Trophoblast cell (in vitro differentiated cells and primary cell): ENCODE results near the gene NSMF.
"Not testable (repeated sequence)": the region's sequence is repeated elsewhere in the genome, so short reads cannot be mapped to it uniquely, and the experiment has no call there.

Experiments used
- DNase-seq, 2 donors: peaks; one replicate each; pipeline ENCODE4 v3.0.0-alpha.2; 2016
- H2AFZ ChIP-seq: 2 replicates; pipeline ENCODE4 v1.6.1; 2013; ENCODE audit warnings: low read length, moderate library complexity, mild to moderate bottlenecking; ENCODE audit not compliant: insufficient read depth, poor library complexity
- H2AK5ac ChIP-seq: 2 replicates; pipeline ENCODE4 v1.6.1; 2013; ENCODE audit warnings: mild to moderate bottlenecking, low read length
- H2BK120ac ChIP-seq: 2 replicates; pipeline ENCODE4 v1.6.1; 2013; ENCODE audit warnings: low read length, mild to moderate bottlenecking, moderate library complexity; ENCODE audit not compliant: insufficient read depth, poor library complexity
- H2BK12ac ChIP-seq: 2 replicates; pipeline ENCODE4 v1.6.1; 2013; ENCODE audit warnings: mild to moderate bottlenecking, low read length, moderate library complexity
- H2BK5ac ChIP-seq: 2 replicates; pipeline ENCODE4 v1.6.1; 2013; ENCODE audit warnings: low read length, low read depth, moderate library complexity, mild to moderate bottlenecking; ENCODE audit not compliant: poor library complexity
- H3K14ac ChIP-seq: 2 replicates; pipeline ENCODE4 v1.6.1; 2013; ENCODE audit warnings: mild to moderate bottlenecking, low read length
- H3K18ac ChIP-seq: 2 replicates; pipeline ENCODE4 v1.6.1; 2013; ENCODE audit warnings: mild to moderate bottlenecking, low read length
- H3K23ac ChIP-seq: 2 replicates; pipeline ENCODE4 v1.6.1; 2013; ENCODE audit warnings: low read length
- H3K27ac ChIP-seq: 2 replicates; pipeline ENCODE4 v1.5.1; 2013; ENCODE audit warnings: low read depth, mild to moderate bottlenecking, inconsistent platforms, low read length, moderate library complexity
- H3K27me3 ChIP-seq: 2 replicates; pipeline ENCODE4 v1.6.1; 2013; ENCODE audit warnings: inconsistent platforms, mild to moderate bottlenecking, low read length, moderate library complexity; ENCODE audit not compliant: insufficient read depth
- H3K36me3 ChIP-seq, 2 experiments: 1 replicate in 1 of 2; 2 replicates in 1 of 2; pipeline ENCODE4 v1.6.1; 2013; ENCODE audit warnings: low read length in 2 of 2, mild to moderate bottlenecking in 2 of 2, moderate library complexity in 1 of 2; ENCODE audit not compliant: insufficient read depth in 2 of 2, control insufficient read depth in 1 of 2
- H3K4ac ChIP-seq: 2 replicates; pipeline ENCODE4 v1.6.1; 2013; ENCODE audit warnings: low read depth, mild to moderate bottlenecking, low read length, moderate library complexity
- H3K4me1 ChIP-seq, 2 experiments: 1 replicate in 1 of 2; 2 replicates in 1 of 2; pipeline ENCODE4 v1.6.1; 2013; ENCODE audit warnings: low read length in 2 of 2, mild to moderate bottlenecking in 2 of 2, moderate library complexity in 1 of 2; ENCODE audit not compliant: insufficient read depth in 2 of 2, control insufficient read depth in 1 of 2
- H3K4me2 ChIP-seq: 2 replicates; pipeline ENCODE4 v1.6.1; 2013; ENCODE audit warnings: inconsistent platforms, mild to moderate bottlenecking, low read length, moderate library complexity
- H3K4me3 ChIP-seq: 2 replicates; pipeline ENCODE4 v1.5.1; 2013; ENCODE audit warnings: mild to moderate bottlenecking, low read depth, low read length, inconsistent platforms
- H3K79me1 ChIP-seq: one replicate; pipeline ENCODE4 v1.6.1; 2013; ENCODE audit warnings: low read length
- H3K79me2 ChIP-seq: 2 replicates; pipeline ENCODE4 v1.6.1; 2013; ENCODE audit warnings: low read length, mild to moderate bottlenecking; ENCODE audit not compliant: control insufficient read depth, insufficient read depth, poor library complexity
- H3K9ac ChIP-seq: 2 replicates; pipeline ENCODE4 v1.6.1; 2013; ENCODE audit warnings: mild to moderate bottlenecking, low read length
- H3K9me3 ChIP-seq: 2 replicates; pipeline ENCODE4 v1.6.1; 2013; ENCODE audit warnings: low read depth, mild to moderate bottlenecking, control low read depth, inconsistent platforms, low read length; ENCODE audit not compliant: insufficient read depth
- H4K12ac ChIP-seq: 2 replicates; pipeline ENCODE4 v1.6.1; 2013; ENCODE audit warnings: low read depth, mild to moderate bottlenecking, low read length, moderate library complexity
- H4K8ac ChIP-seq: 2 replicates; pipeline ENCODE4 v1.6.1; 2013; ENCODE audit warnings: low read depth, mild to moderate bottlenecking, low read length, moderate library complexity
- H4K91ac ChIP-seq: one replicate; pipeline ENCODE4 v1.6.1; 2013; ENCODE audit warnings: low read depth, mild to moderate bottlenecking, low read length, moderate library complexity
- WGBS: extraction: QIAGEN DNeasy Blood & Tissue Kit; methylation state at CpG from one replicate; pipeline ENCODE4 v1.1.7; 2013; ENCODE audit warnings: missing lambda C conversion rate; ENCODE audit not compliant: insufficient read length, insufficient coverage; ENCODE audit errors: extremely low coverage; 5-methylcytosine and 5-hydroxymethylcytosine counted together

NSMF gene

GRCh38 chr9:137452006-137452760, 7.0 kb downstream of the NSMF start:
- 100% methylated on average over 1 of the region's 17 CpGs for WGBS
- no peak overlapping the region for H3K4me3 ChIP-seq
- H3K27ac ChIP-seq: no peak overlapping the region
- H3K4me1 ChIP-seq: peaks cover 9 to 15% of the 10 kb centered on the region in 2 experiments
- H3K79me1 ChIP-seq: peaks cover 3% of the 10 kb centered on the region
- H2AK5ac ChIP-seq: no peak overlapping the region
- no peak overlapping the region for H3K9ac ChIP-seq
- H3K79me2 ChIP-seq: no peaks in the 10 kb centered on the region
- no peak overlapping the region for H2BK5ac ChIP-seq
- peaks cover 3% of the 10 kb centered on the region for H3K9me3 ChIP-seq
- H3K4ac ChIP-seq: no peak overlapping the region
- H3K27me3 ChIP-seq: no peaks in the 10 kb centered on the region
- H3K4me2 ChIP-seq: no peak overlapping the region
- peaks cover 23 to 33% of the 10 kb centered on the region in 2 experiments for H3K36me3 ChIP-seq
- H2BK120ac ChIP-seq: no peak overlapping the region
- no peak overlapping the region for H3K18ac ChIP-seq
- no peak overlapping the region for H2AFZ ChIP-seq
- no peak overlapping the region for H4K8ac ChIP-seq
- H3K23ac ChIP-seq: no peak overlapping the region
- H3K14ac ChIP-seq: no peak overlapping the region
- no peak for DNase-seq
- H2BK12ac ChIP-seq: no peak overlapping the region
- no peak overlapping the region for H4K91ac ChIP-seq
- no peak overlapping the region for H4K12ac ChIP-seq

- H3K9ac ChIP-seq, DNase-seq, H3K4ac ChIP-seq, H4K8ac ChIP-seq, H4K91ac ChIP-seq, H3K79me1 ChIP-seq, H3K9me3 ChIP-seq, H2BK5ac ChIP-seq, H2AFZ ChIP-seq, H3K23ac ChIP-seq, H2BK12ac ChIP-seq, H2AK5ac ChIP-seq, H3K4me2 ChIP-seq, H3K27ac ChIP-seq, H3K79me2 ChIP-seq, H3K18ac ChIP-seq, H4K12ac ChIP-seq, H3K4me3 ChIP-seq, H3K14ac ChIP-seq, H2BK120ac ChIP-seq, H3K27me3 ChIP-seq: not testable (repeated sequence)
- WGBS: 100% methylated on average over 3 of the region's 31 CpGs
- peaks cover 21 to 29% of the 10 kb centered on the region in 2 experiments for H3K36me3 ChIP-seq
- peaks cover 9 to 15% of the 10 kb centered on the region in 2 experiments for H3K4me1 ChIP-seq
These were observed 7.7 kb downstream of the NSMF start for GRCh38 chr9:137451264-137452005.

GRCh38 chr9:137450539-137451222, 8.5 kb downstream of the NSMF start:
- not testable (repeated sequence) for H4K8ac ChIP-seq, H3K27ac ChIP-seq, H3K79me2 ChIP-seq, H3K9ac ChIP-seq, DNase-seq, H2AK5ac ChIP-seq, H3K9me3 ChIP-seq, H4K91ac ChIP-seq, H2BK120ac ChIP-seq, H3K4me2 ChIP-seq, H2BK5ac ChIP-seq, H4K12ac ChIP-seq, H2AFZ ChIP-seq, H2BK12ac ChIP-seq, H3K79me1 ChIP-seq, H3K4ac ChIP-seq, H3K18ac ChIP-seq, H3K23ac ChIP-seq, H3K14ac ChIP-seq, H3K27me3 ChIP-seq, H3K4me3 ChIP-seq
- 100% methylated on average over 2 of the region's 24 CpGs for WGBS
- H3K4me1 ChIP-seq: peaks cover 9 to 15% of the 10 kb centered on the region in 2 experiments
- H3K36me3 ChIP-seq: peaks cover 19 to 28% of the 10 kb centered on the region in 2 experiments

- no peak overlapping the region for H3K18ac ChIP-seq
- H3K4me2 ChIP-seq: no peak overlapping the region
- H3K4me3 ChIP-seq: no peak overlapping the region
- H2BK12ac ChIP-seq: no peak overlapping the region
- H3K23ac ChIP-seq: no peak overlapping the region
- H3K27ac ChIP-seq: no peak overlapping the region
- H3K9ac ChIP-seq: no peak overlapping the region
- no peak for DNase-seq
- H3K4me1 ChIP-seq: peaks cover 9 to 12% of the 10 kb centered on the region in 2 experiments
- H3K9me3 ChIP-seq: peaks cover 8% of the 10 kb centered on the region
- no peak overlapping the region for H2BK5ac ChIP-seq
- H4K12ac ChIP-seq: no peak overlapping the region
- H3K14ac ChIP-seq: no peak overlapping the region
- H2BK120ac ChIP-seq: no peak overlapping the region
- no peaks in the 10 kb centered on the region for H3K79me2 ChIP-seq
- no peak overlapping the region for H4K91ac ChIP-seq
- WGBS: no CpG with 5 or more reads among the region's 18 CpGs
- H3K79me1 ChIP-seq: peaks cover 3% of the 10 kb centered on the region
- H4K8ac ChIP-seq: no peak overlapping the region
- H3K36me3 ChIP-seq: peaks cover 15 to 21% of the 10 kb centered on the region in 2 experiments
- H2AFZ ChIP-seq: no peak overlapping the region
- no peaks in the 10 kb centered on the region for H3K27me3 ChIP-seq
- H2AK5ac ChIP-seq: no peak overlapping the region
- no peak overlapping the region for H3K4ac ChIP-seq
These were observed 9.1 kb downstream of the NSMF start for GRCh38 chr9:137449931-137450538.
